ENCODE measurements around the gene IGSF5. TPM values are rescaled to one million over a fixed set of nuclear protein-coding genes. Genes with fewer than 3 reads are reported as not detected.

The IGSF5 gene
- polyA plus RNA-seq, 1 donor (not counting 4 experiments of a cell fraction or from before 2014, with no cell fraction given), result not detected

- Histone ChIP-seq H3K4me3 (ENCODE audit: control insufficient read depth in 2 of 3, extremely low read depth in 1 of 3, insufficient read depth in 2 of 3, low read depth in 1 of 3, low read length in 3 of 3) (no peak overlapping the region), H3K4me2 (ENCODE audit: control insufficient read depth, extremely low read depth, insufficient read depth, low read depth, low read length) (no peak overlapping the region), H3K9me3 (ENCODE audit: control insufficient read depth, low read depth, low read length) (peaks cover 2% of the 10 kb centered on the region), H3K79me2 (ENCODE audit: control insufficient read depth, insufficient read depth, low read length) (no peaks in the 10 kb centered on the region), H3K27ac (ENCODE audit: control insufficient read depth, insufficient read depth, low read length) (no peak overlapping the region), H4K20me1 (ENCODE audit: control insufficient read depth, extremely low read depth, insufficient read depth, low read length) (no peaks in the 10 kb centered on the region), H3K36me3 (ENCODE audit: control insufficient read depth in 2 of 2, extremely low read depth in 1 of 2, insufficient read depth in 2 of 2, low read length in 2 of 2) (no peaks in the 10 kb centered on the region), H3K4me1 (ENCODE audit: control insufficient read depth, extremely low read depth, insufficient read depth, low read length) (no peaks in the 10 kb centered on the region), H2AFZ (ENCODE audit: control insufficient read depth, low read length) (no peak overlapping the region), H3K27me3 (ENCODE audit: control insufficient read depth, extremely low read depth, insufficient read depth, low read length) (no peaks in the 10 kb centered on the region), H3K9me1 (ENCODE audit: control insufficient read depth, extremely low read depth, insufficient read depth, low read length) (no peaks in the 10 kb centered on the region), H3K9ac (ENCODE audit: control insufficient read depth, extremely low read depth, insufficient read depth, low read length) (no peak overlapping the region)
- no peak for TF ChIP-seq CTCF (optimal IDR thresholded peaks at IDR 0.05 in 1 of 3, IDR thresholded peaks at IDR 0.05 in 1 of 3, conservative IDR thresholded peaks at IDR 0.05 in 1 of 3; ENCODE audit: extremely low read depth in 1 of 3, insufficient read depth in 2 of 3, low read length in 3 of 3)
- no peak for TF ChIP-seq EZH2 (IDR thresholded peaks at IDR 0.05; ENCODE audit: low read length)
- no peak for DNase-seq (ENCODE audit: low read depth, low spot score)
- dilution Hi-C loops (cut with MboI; ENCODE audit: extremely low pct_ligation_motif_present, low sequenced_read_pairs), result no loop called here
- FAIRE-seq, result no peak
Measured at GRCh38 chr21:39843916-39844315, 98.9 kb downstream of the IGSF5 start.

GRCh38 chr21:39845571-39846130, 100.7 kb downstream of the IGSF5 start:
- no peak for DNase-seq (ENCODE audit: low read depth, low spot score)
- peaks cover 2% of the 10 kb centered on the region for H3K9me3 ChIP-seq (ENCODE audit: control insufficient read depth, low read depth, low read length)
- H3K4me1 ChIP-seq (ENCODE audit: control insufficient read depth, extremely low read depth, insufficient read depth, low read length), result no peaks in the 10 kb centered on the region
- no peaks in the 10 kb centered on the region for H3K79me2 ChIP-seq (ENCODE audit: control insufficient read depth, insufficient read depth, low read length)
- no peaks in the 10 kb centered on the region for H3K9me1 ChIP-seq (ENCODE audit: control insufficient read depth, extremely low read depth, insufficient read depth, low read length)
- H3K36me3 ChIP-seq (ENCODE audit: control insufficient read depth in 2 of 2, extremely low read depth in 1 of 2, insufficient read depth in 2 of 2, low read length in 2 of 2), result no peaks in the 10 kb centered on the region
- no peaks in the 10 kb centered on the region for H3K27me3 ChIP-seq (ENCODE audit: control insufficient read depth, extremely low read depth, insufficient read depth, low read length)
- TF ChIP-seq EZH2 (IDR thresholded peaks at IDR 0.05; ENCODE audit: low read length) (no peak), CTCF (optimal IDR thresholded peaks at IDR 0.05 in 1 of 3, IDR thresholded peaks at IDR 0.05 in 1 of 3, conservative IDR thresholded peaks at IDR 0.05 in 1 of 3; ENCODE audit: extremely low read depth in 1 of 3, insufficient read depth in 2 of 3, low read length in 3 of 3) (no peak)
- dilution Hi-C loops (cut with MboI; ENCODE audit: extremely low pct_ligation_motif_present, low sequenced_read_pairs), result no loop called here
- no peak overlapping the region for H3K4me2 ChIP-seq (ENCODE audit: control insufficient read depth, extremely low read depth, insufficient read depth, low read depth, low read length)
- H4K20me1 ChIP-seq (ENCODE audit: control insufficient read depth, extremely low read depth, insufficient read depth, low read length), result no peaks in the 10 kb centered on the region
- H2AFZ ChIP-seq (ENCODE audit: control insufficient read depth, low read length), result no peak overlapping the region
- FAIRE-seq, result no peak
- H3K27ac ChIP-seq (ENCODE audit: control insufficient read depth, insufficient read depth, low read length), result no peak overlapping the region
- H3K4me3 ChIP-seq (ENCODE audit: control insufficient read depth in 2 of 3, extremely low read depth in 1 of 3, insufficient read depth in 2 of 3, low read depth in 1 of 3, low read length in 3 of 3), result no peak overlapping the region
- no peak overlapping the region for H3K9ac ChIP-seq (ENCODE audit: control insufficient read depth, extremely low read depth, insufficient read depth, low read length)

Measured in keratinocyte (primary cell).